Measurements from ENCODE around the gene MPZL3.

MPZL3 gene

DNA sequence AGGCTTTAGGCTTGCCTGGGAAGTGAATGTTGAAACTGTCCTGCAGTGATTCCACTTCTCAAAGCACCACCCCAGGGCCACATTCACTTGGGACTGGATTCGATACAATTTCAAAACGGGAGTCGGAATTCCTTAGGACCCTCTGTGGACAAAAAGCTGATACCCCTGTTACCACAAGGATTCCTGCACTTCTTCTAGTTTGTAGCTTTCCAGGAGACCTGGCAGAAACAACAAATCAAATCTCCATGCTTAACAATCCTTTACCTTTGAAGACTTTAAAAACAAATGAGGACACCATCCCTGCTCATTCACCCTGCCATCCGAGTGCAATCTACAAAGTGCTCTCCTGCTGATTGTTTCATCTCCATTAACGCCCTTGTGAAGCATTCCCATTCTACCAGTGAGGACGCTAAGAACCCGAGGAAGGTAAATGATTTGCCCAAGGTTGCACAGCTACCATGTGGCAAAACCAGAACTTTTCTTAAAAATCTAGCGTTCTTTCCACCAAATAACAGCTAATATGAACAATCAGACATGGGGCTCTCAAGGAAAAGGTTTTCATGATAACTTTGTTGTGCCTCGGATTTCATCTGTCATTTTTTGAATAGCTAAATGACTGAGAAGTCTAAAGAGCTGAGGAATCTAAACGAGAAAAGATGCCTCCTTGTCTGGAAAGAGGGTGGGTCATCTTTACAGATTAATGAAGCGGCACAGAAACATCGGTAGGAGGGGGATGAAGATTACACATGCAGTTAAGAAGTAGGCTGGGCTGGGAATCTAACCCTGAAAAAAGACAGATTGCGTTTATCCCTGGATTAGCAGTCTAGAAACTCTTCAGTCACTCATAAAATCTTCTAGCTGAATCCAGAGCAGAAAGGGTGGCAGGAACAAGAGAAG lies 12.7 kb upstream of the MPZL3 start:
- DNase-seq (ENCODE audit: low read depth in 2 of 2): no peak

DNA sequence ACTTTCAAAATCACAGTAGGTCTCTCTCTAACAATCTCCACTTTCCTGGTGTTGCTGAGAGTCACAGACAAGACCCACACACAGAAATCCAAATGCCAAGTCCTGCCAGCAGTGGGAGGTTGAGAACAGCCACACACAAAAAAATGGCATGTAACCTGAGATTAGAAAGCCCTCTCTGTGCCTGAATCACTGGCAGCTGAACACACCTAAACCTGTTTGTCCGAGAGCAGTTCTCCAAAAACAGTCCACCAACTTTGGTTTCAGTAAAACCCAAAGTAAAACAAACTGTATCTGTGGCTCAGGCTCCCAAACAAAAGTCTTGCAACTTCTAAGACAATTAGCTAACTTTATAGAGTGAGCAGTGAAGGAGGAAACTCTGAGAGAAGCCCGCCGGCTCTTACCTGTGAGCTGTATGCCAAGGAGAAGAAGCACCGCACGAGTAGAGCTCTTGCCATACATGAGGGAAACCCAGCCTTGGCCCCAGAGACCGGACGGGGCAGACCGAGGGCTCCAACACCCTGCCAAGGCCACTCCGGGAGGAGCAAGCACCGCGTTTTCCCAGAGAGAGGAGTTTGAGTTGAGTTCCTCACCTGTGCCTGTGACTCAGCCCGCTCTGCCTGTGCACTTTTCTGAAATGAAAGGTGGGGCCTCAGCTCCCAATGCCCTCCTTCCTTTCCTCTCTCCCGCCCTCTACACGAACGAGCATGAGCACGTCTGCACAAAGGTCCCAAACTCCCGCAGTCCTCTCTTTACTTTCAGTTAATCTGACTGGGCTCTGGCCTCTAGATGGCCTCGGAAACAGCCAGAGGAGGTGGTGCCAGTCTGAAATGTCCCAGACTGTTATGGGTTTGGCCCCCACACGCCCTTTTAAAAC lies 11.8 kb upstream of the MPZL3 start, which contains the start of gene MPZL2:
Gene MPZL2, minus strand, starts transcription at position 603 of the 874 bp plus-strand sequence. Its CDS starts 144 bp downstream, at position 459.
- no peak for DNase-seq (ENCODE audit: low read depth in 2 of 2)

DNA sequence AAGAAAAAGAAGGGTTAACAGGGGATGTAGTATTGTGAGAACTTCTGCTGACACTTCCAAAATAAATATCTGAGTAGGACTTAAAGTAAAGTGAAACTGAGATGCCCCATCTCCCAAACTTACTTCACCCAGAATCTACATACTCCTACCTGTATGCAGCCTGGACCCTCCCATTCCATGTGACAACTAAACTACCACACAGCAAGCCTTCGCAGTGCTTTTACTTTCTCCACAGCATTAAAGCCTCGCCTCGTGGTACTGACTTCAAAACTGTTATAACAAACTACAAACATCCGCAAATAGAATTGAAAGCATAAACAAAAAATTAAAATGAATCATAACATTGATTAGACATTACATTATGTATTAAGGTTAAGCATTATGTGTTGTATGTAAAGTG lies 10.9 kb upstream of the MPZL3 start:
- DNase-seq (ENCODE audit: low read depth in 2 of 2): no peak

DNA sequence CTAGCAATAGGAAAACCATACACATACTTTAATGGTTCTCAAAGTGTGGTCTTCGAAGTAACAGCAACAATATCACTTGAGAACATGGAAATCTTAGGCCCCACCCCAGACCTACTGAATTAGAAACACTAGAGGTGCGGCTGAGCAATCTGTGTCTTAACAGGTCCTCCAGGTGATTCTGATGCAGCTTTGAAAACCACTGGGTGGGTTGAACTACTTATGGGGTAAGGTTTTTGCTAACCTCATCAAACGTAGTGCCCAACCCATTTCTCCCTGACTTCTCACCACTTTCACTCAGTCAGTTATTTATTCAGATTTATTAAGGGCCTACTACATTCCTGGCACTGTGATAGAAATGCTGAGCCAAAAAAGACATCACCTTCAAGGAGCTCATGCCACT lies 8.2 kb upstream of the MPZL3 start:
- no peak for DNase-seq (ENCODE audit: low read depth in 2 of 2)

DNA sequence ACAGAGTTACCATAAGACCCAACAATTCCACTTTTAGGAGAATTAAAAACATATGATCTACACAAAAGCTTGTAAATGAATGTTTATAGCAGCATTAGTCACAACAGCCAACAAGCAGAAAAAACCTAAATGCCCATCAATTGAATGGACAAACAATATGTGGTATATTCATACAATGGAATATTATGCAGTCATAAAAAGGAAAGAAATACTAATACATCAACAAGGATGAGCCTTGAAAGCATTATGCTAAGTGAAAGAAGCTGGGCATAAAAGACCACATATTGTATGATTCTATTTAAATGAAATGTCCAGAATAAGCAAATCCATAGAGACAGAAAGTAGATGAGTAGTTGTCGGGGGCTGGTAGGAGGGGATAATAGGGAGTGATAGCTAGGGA lies 7.0 kb upstream of the MPZL3 start:
- DNase-seq (ENCODE audit: low read depth in 2 of 2): no peak

DNA sequence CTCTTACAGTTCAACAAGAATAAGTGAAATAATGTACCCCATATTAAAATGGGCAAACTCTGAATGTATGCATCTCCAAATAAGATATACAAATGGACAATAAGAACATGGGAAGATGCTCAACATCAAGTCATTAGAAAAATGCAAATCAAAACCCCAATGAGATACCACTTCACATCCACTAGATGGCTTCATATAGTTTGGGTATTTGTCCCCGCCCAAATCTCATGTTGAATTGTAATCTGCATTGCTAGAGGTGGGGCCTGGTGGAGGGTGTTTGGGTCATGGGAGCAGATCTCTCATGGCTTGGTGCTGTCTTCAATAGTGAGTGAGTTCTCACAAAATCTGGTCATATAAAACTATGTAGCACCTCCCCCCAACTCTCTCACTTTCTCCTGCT lies 6.2 kb upstream of the MPZL3 start:
- no peak for DNase-seq (ENCODE audit: low read depth in 2 of 2)

DNA sequence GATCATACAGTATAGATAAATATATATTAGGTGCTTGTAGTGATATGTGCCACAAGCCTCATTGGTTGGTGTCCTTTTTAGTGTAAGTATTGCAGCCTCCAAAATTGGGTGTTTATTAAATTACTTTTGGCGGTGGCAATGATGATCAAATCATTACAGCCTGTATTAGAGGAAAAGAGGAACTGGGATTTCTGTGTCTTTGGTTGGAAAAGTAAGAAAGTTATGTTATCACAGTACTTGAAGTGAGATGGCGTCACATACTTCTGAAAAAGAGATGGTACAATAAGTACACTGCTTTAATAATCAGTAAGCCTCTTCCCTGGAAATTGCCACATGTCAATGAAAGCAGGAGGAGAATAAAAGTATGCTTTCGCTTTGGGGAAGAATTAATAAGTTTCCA lies 523 bp upstream of the MPZL3 start:
- DNase-seq (ENCODE audit: low read depth in 2 of 2): no peak

DNA sequence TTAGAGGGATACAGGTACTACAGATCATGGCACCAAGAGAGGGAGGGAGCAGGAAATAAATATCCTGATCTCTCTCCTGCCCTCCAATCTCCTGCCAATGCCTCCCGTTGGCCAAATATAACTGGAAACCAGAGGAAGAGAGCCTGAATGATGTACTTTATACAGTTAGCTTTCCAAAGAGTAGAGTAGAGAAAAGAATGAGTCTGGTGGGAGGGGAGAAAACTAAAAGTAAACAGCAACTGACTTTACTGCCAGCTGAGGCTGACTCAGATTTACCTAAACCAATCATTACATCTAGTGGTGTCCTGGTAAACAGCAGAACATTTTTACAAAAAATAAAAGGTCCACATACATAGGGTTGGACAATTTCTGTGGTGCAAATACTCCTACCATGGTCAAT lies 5.1 kb downstream of the MPZL3 start:
- no peak for DNase-seq (ENCODE audit: low read depth in 2 of 2)

DNA sequence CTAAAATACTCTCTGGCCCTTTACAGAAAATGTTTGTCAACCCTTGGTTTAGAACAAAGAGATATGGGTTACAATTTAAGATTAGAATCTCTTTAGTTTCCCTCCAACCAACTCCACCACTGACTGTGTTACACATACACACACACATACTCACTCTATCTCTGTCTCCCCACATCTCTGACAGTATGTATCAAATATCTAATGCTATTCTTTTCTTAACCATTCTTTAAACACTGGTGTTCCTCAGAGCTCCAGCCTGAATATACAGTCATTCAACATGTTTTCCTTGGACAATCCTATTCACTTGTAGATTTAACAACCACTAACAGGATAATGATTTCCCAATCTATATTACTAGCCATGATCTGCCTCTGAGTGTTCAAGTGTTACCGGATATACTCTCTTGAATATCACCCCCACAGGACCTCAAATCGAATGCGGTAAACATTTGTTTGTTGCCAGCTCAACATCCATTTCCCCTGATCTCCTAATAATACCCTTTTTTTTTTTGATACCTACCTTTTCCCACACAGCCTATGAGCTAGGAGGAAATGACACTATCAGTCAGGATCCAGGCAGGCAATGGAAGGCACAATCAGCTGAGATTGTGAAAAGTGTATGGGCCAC lies 6.1 kb downstream of the MPZL3 start:
- no peak for DNase-seq (ENCODE audit: low read depth in 2 of 2)

DNA sequence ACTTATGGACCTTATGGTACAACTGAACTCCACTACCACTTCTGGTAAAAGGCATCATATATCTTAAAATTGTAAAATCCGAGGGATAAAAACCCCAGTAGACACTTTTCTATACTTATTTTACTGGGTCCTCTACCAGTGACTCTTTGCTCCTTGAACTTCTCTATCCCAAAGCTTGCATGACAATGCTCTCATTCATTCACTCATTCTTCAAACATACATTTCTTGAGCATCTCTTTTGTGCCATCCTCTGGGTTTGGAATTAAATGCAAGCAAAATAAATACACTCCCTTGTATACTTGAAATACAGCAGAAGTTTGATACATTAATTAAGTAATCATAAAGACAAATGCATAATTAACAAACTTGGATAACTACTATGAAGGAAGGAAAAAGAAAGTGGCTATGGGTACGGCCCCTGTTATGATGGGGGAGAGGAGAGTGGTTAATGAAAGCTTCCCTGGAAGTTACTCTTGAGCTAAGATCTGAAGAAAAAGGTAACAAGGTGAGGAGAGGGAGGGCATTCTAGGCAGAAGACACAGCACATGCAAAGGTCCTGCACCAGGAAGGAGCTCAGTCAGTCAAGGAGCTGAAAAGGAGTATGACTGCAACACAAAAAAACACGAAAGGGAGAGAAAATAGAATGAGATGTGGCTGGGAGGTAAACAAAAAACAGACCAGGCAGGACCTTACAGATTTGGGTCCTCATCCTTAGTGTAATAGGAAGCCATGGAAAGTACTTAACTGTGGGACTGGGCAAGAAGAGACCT lies 8.0 kb downstream of the MPZL3 start:
- DNase-seq (ENCODE audit: low read depth in 2 of 2): no peak

DNA sequence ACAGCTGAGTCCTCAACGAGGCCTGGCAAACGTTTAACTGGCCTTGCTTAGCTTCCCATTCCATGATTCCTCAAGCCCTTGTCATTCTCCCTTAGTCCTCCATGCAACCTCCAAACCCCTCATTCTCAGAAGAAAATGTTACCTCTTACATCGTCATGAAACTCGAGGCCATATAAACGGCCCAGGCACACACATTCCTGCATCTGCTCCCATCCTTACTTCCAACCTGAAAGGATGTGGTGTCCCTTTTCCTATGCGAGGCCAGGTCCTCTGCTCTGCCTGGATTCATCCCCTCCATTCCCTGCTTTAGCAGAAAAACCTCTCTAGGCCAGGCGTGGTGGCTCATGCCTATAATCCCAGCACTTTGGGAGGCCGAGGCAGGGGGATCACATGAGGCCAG lies 9.0 kb downstream of the MPZL3 start:
- DNase-seq (ENCODE audit: low read depth in 2 of 2): no peak

DNA sequence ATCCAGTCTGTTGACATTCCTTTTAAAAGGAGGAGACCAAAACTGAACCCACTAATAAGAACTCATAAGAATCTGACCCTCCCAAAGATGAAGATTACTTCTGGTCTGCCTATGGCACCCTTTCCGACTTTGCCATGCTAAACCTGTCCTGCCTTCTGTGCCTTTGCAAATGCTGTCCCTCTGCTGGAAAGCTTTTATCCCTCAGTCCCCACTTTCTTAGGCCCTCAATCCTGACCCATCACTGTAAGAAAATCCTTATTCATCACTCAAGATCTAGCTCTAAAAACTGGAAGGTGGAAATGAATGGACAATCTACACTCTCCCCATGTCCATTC lies 10.4 kb downstream of the MPZL3 start:
- no peak for DNase-seq (ENCODE audit: low read depth in 2 of 2)

DNA sequence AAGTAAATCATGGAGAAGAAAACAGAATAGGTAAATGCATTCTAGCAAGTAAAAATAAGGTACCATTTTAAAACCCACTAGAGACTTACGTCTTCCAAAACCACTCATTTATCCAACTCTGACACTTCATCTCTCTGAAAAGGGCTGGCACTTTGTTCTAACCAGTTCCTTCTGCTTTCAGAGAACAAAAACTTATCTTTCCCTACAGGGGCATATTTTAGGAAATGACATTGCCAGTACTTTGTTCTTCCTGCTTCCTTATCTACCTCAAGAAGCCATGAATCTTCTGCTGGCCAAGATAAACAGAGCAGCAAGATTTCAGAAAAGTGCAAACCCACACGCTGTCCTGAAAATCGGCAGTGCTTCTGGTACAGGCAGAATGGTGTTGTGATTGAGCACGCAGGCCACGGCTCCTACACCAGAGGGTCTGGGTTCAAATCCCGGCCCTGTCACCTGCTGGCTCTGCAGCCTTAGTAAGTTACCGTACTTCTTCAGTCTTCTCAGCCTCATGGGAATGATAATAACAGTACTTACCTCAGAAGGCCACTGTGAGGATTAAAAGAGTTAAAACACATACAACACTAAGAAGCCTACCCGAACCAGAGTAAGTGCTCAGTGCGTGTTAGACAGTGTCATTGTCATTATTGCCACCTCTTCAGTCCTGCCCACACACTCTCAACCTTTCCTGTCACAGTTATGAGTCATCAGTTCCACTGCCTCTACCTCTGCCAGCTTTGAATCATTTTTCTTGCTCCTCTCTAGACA lies 11.0 kb downstream of the MPZL3 start:
- DNase-seq (ENCODE audit: low read depth in 2 of 2): no peak

DNA sequence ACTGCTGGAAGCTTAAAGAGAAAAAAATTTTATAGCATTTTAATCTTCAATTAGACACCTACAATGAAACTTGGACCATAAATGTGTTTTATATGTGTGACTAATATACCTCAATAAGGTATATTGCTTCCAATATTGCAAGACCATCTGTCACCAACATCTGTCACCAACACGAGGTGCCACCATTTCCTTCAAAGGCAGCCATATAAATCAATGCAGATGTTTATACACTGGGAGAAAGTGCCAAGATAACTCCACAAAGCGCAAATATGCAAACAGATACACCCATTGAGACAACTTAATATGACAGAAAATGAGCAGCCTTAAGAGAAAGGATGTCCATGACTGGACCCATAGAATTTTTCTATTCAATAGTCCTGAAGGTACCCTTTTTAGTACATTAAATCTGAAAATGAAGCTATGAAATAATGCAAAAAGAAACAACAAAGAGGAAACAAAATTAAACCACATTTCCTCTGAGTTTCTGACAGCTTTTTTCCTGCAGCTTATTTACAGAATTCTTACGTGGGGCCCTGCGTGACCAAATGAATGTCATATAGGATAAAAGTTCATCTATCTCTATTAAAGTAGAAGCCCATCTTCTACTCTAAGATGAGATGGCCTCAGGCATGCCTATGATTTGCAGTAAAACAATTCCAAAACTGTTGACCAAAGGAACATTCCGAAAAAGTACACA lies 12.5 kb downstream of the MPZL3 start:
- DNase-seq (ENCODE audit: low read depth in 2 of 2): no peak

DNA sequence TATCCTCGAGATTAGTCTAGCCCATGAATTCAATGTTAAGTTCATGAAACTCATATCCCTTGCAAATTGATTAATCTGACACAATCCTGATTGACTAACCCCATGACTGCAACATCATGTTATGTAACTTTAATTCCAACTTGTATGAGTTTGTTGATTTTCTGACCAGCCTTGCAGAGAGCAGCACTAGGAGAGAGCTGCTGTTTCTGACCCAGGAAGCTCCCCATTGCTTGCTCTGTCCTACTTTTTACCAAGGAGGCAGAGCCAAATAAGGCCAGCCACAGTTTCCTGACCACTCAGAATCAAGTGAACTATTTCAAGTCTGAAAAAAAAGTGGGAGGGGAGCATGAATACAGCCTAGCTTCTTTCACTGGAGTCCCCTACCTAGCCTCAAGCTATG lies 13.2 kb downstream of the MPZL3 start:
- no peak for DNase-seq (ENCODE audit: low read depth in 2 of 2)

DNA sequence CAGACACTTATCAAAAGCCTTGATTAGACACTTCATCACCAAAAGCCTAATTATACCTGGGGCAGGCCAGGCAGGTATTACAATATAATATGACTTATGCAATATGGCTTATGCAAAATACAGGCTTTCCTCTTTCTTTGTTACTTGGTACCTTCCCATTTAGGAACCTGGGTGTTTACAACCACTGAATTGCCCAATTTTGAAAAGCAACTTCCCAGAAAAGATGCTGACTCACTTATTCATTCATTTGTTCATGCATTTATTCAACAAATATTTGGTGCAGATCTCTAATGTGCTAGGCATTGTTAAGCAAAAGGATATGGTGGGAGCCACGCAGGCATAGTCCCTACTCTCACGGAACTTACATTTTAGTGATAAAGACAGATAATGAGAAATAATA lies 13.7 kb downstream of the MPZL3 start:
- DNase-seq (ENCODE audit: low read depth in 2 of 2): no peak

DNA sequence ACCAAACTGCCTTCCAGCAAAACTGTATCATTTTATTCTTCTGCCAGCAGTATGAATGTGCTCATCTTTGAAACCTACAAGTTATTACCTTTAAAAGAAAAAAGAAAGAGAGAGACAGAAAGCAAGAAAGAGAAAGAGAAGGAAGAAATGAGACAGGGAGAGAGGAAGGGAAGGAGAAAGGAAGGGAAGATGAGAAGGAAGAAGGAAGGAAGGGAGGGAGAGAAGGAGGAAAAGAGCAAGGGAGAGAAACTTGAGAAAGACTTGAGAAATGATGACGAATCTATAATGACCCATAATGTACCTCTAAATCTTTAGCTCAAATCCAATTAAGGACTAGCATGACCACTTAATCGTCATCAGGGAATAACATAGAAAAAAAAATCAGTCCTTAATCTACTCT lies 16.0 kb downstream of the MPZL3 start:
- no peak for DNase-seq (ENCODE audit: low read depth in 2 of 2)

DNA sequence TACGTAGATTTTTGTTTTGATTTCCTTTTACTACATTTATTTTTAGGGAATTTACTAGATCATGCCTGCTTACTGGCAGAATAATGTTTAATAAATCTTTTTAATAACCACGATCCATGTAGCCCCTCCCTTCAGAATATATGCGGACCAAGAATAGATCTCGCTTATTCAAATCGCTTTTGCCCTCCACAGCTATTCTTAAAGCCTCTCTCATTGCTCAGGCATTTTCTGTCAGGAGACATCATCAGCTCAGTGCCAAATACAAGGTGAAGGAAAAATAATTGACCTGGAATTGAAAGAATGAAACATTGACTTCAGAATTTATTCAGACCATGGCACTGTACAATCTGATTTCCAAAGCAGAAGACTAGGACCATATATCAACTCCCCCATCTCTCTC lies 17.3 kb downstream of the MPZL3 start:
- DNase-seq (ENCODE audit: low read depth in 2 of 2): no peak

DNA sequence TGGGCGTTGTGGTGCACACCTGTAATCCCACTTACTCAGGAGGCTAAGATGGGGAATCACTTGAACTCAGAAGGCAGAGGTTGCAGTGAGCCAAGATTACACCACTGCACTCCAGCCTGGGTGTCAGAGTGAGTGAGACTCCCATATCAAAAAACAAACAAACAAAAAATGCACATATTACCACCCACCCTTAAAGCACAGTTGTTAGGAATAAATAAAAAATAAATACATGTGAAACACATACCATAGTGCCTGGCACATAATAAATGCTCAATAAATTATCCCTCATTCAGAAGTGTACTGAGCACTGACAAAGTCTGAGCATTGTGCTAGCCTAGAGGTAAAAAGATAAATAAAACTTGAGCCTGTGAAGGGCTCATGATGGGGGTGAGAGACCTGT lies 18.3 kb downstream of the MPZL3 start:
- no peak for DNase-seq (ENCODE audit: low read depth in 2 of 2)

DNA sequence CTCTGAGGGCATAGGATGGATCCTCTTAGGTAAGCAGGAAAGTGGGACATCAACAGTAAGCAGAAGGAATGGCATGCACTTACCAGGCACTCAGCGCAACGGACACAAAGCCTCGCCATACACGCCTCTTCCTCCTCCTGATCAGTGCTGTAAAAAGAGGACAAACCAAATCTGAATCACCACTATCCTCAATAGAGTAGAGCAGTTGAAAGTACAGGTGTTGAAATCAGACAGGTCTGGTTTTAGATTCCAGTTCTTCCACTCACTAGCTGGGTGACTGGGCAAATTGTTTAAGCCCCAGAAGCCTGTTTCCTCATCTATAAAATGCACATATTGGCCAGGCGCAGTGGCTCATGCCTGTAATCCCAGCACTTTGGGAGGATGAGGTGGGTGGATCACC lies 18.8 kb downstream of the MPZL3 start:
- no peak for DNase-seq (ENCODE audit: low read depth in 2 of 2)

All from stimulated activated CD8-positive, alpha-beta memory T cell treated with anti-CD3 and anti-CD28 coated beads, Interleukin-2, amount 100 ng/mL, for 48 hours (primary cell).